GM19239 (cell line): ENCODE data around the gene SNRK.
"Not testable (repeated sequence)": the region's sequence is repeated elsewhere in the genome, so short reads cannot be mapped to it uniquely, and the experiment has no call there.

ENCODE experiments used
- DNase-seq: peaks from one replicate; pipeline ENCODE4 v3.0.0; 2011; ENCODE audit warnings: low spot score; ENCODE audit not compliant: insufficient read length
- FAIRE-seq: peaks from 2 replicates; lab custom pipeline; 2011; peaks lifted over from hg19 to GRCh38; lab: Jason Lieb, UNC

SNRK gene

DNA sequence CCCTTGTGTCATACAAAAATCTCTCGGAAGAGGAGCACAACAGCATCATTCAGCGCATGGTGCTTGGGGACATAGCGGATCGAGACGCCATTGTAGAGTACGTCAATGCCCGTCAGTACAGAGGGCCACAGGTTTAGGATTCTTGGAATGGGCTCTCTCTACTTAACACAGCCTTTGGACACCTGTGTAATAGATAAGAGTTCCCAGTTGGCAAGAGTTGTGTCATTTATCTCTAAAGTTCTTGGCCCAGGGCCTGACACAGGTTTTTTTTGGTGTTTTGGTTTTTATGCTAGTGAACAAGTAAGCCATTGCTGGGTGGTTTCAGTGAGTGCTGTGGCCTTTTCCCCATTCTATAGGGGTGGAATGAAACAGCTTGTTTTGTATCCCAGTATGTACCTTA lies 54.1 kb downstream of the SNRK start:
- DNase-seq (no peak), FAIRE-seq (no peak)

DNA sequence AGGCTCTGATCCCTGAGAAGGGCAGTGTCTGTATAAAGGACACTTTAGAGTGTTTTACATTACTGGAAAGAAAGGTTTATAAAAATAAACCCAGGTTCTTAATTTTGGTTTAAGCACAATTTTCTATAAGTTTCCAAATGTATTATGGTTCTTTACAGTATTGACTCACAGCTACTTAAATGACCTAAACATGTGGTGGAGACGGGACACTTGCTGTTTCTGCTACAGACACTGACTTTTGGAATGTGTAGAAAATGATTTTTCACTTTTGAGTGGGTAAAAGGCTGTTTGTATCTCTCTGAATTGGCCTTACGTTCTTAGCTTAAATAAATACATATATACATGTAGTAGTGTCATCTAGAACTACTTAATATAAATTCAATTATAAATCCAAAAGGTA lies 55.4 kb downstream of the SNRK start:
- FAIRE-seq (no peak), DNase-seq (no peak)

DNA sequence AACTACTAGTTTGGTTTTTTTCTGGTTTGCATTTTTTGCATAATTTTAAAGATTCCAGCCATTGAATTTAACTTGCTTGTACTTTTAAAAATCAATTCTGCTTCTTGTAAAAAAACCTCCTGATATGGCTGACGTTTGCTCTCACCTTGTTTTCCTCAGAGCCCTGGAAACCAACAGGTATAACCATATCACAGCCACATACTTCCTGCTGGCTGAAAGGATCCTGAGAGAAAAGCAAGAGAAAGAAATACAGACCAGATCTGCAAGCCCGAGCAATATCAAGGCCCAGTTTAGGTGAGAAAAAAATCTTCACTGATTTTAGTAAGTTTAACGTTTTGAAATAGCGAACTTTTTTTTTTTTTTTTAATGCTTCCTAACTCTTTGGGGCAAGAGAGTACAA lies 56.8 kb downstream of the SNRK start:
- FAIRE-seq (no peak), DNase-seq (no peak)

DNA sequence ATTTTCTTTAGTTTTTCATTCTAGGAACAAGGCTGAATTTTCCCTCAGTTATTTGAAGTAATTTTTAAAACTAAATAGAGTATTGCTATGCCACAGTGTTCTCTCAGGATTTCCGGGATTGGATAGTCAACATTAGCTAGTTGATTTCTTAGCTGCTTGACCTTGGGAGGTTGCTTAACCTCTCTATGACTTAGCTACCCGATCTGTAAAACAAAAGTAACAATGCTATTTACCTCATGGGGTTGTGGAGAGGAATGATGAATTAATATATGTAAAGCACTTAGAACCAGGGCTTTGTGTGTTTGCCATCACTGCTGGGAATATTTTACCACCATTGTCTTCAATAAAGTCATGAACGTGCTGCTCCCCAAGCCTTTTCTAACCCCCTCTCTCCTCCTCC lies 57.5 kb downstream of the SNRK start:
- no peak for FAIRE-seq

DNA sequence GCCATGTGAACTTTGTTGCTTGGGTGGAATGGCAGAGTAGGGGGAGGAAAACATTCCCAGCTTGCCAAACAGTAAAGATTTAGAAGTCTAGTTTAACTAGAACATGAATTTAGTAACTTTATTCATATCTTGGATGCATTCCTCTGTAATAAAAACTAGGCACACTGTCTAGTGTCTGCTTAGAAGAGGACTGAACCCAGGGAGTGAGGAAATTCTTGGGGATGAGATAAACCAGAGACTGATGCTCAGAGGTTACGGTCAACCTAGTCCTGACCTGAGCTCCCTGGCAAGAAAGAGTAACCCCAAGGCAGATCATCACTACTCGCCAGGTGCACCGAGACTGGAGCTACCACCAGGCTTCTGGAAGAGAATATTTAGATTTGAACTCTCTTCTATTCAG lies 58.2 kb downstream of the SNRK start:
- no peak for FAIRE-seq
- DNase-seq: no peak

More for the DNA sequence above, 57.5 kb downstream of the SNRK start:
- no peak for DNase-seq

DNA sequence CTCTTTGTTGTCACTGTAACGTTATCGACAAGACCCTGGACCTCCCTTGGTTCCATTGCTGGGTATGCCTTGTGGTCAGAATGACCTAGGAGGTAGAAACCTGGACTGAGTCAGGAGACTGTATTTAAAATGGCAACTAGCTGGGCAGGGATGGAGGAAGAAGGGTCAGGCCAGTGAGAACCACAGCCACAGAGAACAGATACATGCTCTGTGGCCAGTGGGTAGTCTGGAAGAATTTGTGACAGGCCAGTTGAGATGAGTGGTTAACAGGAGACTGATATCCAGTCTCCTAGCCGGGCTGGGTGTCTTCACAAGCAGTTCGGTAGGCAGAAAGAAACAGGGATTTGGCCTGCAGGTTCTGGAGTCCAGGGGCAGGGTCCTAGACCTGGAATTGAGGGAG lies 58.9 kb downstream of the SNRK start:
- DNase-seq: no peak
- no peak for FAIRE-seq

DNA sequence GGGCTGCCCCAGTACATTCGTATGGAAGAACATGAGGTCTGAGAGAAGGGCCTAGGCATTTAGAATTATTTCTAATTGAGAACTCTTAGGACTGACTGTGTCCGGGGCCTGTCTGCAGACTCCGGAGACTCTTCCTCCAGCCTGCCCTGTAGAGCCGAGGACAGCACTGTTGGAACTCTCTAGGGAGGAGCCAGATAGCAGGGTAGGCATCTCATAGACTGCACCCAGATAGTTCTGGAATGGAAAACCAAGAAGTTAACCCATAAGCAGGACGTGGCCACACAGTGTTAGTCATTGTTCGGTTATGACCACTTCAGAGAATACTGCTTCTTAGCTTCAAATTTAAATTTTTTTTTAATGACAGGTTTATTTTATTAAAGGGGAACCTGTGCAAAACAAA lies 59.5 kb downstream of the SNRK start:
- no peak for DNase-seq
- FAIRE-seq: no peak

DNA sequence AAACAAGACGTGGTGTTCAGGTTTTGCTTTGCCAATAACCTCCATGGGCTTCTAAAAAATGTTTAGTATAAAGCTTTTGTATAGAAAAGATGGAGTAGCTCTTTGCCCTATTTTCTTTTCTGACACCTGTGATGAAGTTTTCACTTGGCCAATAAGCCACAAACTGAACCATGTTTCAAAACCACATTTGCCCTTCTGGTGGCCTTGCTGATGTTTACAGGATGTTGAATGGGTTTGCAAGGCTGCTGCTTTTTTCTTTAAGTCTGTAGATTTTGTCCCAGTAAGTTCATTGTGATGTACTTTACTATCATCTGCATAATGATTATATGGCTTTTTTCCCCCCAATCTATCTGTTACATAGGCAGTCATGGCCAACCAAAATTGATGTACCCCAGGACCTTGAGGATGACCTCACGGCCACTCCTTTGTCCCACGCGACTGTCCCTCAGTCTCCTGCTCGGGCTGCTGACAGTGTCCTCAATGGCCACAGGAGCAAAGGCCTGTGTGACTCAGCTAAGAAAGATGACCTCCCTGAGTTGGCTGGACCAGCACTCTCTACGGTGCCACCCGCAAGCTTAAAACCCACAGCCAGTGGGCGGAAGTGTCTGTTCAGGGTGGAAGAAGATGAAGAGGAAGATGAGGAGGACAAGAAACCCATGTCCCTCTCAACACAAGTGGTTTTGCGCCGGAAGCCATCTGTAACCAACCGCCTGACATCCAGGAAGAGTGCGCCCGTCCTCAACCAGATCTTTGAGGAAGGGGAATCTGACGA lies 60.8 kb downstream of the SNRK start:
- FAIRE-seq (no peak), DNase-seq (no peak)

DNA sequence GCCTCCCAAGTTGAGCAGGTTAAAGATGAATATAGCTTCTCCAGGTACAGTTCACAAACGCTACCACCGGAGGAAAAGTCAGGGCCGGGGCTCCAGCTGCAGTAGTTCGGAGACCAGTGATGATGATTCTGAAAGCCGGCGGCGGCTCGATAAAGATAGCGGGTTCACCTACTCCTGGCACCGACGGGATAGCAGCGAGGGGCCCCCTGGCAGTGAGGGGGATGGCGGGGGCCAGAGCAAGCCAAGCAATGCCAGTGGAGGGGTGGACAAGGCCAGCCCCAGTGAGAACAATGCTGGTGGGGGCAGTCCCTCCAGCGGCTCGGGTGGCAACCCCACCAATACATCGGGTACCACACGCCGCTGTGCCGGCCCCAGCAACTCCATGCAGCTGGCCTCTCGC lies 61.4 kb downstream of the SNRK start:
- DNase-seq: no peak
- no peak for FAIRE-seq

DNA sequence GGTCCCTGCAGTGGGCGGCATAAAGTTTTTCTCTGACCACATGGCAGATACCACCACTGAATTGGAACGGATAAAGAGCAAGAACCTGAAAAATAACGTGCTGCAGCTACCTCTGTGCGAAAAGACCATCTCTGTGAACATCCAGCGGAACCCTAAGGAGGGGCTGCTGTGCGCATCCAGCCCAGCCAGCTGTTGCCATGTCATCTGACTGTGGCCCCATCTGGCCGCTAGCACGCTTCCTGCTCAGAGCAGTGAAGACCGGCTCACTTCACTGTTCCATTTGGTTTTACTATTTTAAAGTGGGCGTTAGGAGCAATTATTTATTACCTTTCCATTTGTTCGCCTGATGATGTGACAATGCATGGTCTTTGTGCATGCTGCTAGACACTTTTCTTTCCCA lies 62.0 kb downstream of the SNRK start:
- no peak for FAIRE-seq
- DNase-seq: no peak

DNA sequence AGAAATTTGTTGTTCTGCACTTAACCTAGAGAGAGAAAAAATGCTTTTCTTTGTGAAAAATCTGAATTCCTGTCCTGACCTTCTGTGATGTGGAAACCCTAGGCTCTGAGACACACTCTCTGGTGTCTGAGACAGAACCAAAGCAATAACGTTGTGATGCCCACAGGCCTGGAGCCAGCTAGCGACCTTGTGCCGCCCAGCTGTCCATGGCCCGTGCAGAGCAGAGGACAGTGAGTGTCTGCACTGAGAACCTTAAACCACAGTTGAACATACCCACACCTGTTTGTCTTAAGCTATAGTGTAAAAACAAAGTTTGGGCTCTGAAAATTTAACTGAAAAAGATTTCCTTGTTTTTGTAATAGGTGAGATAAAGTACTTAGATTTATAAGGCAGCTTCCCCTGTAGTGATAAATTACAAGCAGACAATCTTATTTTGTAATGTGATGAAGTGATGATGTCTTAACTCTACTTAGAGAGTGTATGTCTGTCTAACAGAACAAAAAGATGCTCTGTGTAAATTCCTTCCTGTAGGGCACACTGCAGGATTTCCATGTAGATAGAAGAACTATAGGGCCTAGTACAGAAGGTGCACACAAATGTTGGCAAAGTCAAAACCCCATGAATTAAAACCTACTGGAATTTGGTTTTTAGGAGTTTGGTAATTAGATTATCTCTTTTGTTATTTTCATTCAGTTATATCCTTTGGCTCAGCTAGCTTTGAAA lies 62.7 kb downstream of the SNRK start:
- FAIRE-seq (no peak), DNase-seq (no peak)

DNA sequence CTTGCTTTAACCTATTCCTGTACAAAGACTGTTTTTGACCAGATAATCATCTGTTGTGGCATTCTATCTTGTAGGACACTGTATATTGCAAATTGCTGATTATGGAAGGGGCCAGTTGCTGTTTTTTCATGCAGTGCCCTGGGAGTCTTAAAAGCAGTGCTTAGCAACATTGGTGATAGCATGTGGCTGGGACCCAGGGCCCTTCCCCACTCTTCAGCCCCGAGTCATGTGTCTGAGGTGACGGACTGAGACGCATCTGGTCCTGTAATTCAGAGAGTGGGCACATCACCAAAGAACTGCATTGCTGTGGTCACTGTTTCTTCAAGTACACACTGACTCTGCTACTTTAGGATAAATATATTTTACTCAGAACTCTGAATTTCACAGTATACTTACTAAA lies 63.4 kb downstream of the SNRK start:
- FAIRE-seq: no peak

DNA sequence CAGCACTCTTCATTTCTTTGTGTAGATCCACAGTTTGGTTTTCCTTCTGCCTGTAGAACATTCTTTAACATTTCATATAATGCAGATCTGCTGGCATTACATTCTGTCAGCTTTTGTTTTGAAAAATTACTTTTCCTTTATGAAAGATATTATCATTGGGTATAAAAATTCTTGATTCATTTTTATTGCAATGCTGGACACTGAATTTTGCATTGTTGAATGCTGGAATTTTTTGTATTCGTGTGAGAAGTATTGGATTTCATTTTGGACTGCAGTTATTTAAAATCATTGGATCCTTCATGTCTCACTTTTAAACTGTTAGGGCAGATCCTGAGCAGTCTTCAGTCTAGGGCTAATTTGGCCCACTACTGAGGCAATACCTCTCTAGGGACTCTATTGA lies 67.1 kb downstream of the SNRK start:
- no peak for FAIRE-seq
- no peak for DNase-seq

More for the DNA sequence above, 63.4 kb downstream of the SNRK start:
- DNase-seq: no peak

DNA sequence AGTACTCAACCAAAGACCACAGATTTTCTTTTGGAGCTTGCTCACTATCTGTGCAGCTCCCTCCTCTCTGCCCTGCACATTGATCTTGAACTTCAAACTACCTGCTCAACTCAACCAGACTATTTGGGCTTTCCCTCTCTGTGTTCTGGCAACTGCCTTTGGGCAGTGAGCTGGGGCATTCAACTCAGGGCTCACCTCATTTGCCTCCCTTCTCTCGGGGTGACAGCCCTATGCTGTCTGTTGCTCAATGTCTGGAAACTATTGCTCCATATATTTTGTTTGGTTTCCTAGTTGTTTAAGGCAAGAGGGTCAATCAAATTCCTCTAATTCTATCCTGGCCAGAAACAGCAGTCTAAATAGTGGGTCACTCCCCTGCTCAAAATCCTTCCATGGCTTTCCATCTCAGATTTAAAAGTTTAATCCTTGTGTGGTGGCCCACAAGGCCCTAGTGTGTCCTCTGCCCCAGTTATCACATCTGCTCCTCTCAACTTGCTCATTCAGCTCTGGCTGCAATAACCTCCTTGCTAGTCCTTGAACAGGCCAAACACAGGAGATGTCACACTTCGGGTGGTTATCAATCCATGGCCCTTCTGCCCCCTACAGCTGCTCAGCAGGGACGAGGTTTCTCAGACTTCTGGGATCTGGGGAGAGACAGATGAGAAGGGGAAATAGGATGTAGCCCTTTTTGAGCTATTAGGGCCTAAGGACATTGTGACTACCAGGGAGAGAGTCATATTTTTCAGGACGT lies 67.8 kb downstream of the SNRK start:
- DNase-seq (no peak), FAIRE-seq (no peak)

DNA sequence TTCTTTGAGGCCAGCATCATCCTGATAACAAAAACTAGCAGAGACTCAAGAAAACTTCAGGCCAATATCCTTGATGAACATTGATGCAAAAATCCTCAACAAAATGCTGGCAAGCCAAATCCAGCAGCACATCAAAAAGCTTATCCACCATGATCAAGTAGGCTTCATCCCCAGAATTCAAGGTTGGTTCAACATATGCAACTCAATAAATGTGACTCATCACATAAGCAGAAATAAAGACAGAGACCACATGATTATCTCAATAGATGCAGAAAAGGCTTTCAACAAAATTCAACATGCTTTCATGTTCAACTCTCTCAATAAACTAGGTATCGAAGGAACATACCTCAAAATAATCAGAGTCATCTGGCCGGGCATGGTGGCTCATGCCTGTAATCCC lies 69.7 kb downstream of the SNRK start:
- DNase-seq, FAIRE-seq: not testable (repeated sequence)

DNA sequence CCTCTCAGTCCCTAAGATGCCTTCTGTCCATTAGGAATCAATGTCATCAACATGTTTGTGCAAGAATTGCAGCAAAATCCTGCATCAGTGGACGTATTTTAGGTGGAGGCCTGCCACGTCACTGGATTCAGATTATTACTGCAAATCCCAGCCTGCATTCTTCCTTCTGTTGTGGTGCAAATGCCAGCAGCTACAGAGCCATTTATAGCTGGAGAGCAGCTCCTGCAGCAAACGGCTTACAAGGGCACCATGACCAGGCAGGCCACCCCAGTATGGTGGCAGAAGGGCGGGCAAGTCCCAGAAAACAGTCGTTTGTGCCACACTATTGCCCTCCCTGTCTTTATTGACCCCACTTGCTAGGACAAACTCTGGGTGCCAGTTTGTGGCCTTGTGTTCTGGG lies 74.7 kb downstream of the SNRK start:
- FAIRE-seq (no peak), DNase-seq (no peak)

DNA sequence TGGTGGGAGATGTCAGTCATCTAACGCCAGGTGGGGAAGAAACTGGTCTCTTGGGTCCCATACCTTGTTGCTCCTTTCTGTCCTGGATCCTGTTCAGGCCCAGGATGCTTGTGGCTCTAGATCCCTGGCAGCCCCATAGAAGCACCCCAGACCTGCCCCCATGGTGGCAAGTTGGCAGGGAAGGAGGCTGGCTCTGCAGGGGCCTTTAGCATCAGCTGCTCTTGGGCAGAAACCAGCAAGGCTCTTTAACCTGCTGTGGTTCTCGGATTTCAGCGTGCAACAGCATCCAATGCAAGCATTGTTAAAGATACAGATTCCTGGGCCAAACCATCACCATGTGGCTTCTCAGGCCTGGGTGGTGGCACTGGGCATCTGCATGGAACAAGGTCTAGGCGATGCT lies 75.8 kb downstream of the SNRK start:
- no peak for DNase-seq
- no peak for FAIRE-seq

DNA sequence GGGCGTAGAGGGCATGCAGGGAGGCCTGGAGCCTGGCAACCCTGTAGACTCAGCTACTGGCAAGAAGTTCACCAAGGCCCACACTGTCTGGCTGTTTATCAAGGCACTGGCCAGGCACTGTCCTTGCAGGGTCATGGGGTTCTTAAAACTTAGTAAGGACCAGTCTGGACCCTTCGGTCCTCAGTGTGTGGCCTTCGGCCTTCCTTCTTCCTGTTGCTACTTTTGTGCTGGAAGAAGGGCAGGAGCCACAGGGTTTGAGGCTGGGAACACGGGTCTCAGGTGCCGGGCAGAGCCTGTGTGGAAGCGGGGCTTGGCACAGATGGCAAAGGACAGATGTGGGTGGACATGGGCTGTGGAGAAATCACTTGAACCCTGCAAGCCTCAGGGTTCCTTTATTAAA lies 76.6 kb downstream of the SNRK start:
- DNase-seq (no peak), FAIRE-seq (no peak)

DNA sequence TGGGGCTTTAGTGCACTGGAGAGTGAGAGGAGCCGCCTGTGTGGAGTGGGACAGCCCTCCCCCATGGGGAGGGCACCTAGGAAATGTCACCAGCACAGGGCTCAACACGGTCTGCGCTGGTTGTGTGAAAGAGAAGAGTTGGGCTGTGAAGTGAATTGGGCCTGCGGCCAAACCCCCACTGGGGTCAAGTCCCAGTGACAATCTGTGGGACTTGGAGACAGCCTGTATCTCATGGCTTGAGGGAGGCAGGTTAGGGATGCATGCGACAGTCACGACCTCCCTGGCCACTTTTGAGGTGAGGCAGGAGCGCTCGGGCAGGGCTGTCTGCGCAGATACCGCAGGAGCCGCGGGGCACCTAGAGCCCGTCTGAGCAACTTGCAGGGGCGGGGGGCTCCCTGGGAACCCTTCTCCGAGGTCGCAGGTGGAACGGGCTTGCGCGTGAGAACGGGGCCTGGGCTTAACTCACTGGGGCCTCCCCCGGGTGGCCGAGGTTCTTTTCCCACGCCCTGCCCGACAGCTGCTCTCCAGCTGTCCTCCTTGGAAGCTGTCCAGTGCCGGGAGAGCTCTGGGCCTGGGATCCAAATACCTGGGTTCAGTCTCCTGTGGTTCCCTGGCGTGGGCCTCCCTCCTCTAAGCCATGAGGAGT lies 77.4 kb downstream of the SNRK start:
- FAIRE-seq: no peak
- DNase-seq: no peak

DNA sequence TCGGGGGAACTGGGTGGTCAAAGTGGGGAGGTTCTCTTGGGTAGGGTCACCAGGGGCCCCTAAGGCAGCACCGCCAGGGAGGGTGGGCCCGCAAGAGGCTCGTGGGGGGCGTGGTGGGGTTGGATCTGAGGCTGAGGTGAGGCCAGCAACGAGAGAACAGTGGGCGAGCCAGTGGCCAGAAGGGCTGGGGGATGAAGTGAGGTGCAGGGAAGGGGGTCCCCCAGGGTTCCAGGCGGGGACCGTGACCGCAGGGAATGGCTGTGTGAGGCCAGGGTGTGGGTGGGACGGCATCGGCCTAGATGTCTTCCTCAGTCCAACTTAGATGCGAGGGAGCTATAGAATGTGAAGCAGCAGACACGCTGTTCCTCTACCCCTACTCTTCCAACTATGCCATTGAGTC lies 78.2 kb downstream of the SNRK start:
- FAIRE-seq (no peak), DNase-seq (no peak)

DNA sequence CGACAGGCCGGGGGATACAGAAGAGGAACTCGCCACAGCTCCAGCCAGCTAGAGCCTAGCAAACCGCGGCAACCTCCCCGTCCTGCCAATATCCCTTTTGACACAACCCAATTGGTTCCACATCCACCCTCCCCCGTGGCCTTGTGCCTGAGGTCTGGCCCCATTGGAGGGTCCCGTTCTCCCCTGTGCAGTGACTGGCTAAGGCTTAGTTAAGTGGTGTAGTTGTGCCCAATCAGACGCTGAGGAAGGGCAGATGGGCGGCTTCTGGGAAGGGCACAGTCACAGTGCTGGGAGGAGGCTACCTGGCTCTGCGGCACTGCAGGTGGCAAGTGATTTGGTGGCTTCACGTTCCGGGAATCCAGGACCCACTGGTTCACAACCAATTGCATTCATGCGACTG lies 78.6 kb downstream of the SNRK start:
- FAIRE-seq (no peak), DNase-seq (no peak)
